ENCODE measurements around the gene ILDR2.

The ILDR2 gene

GRCh38 chr1:166999500-167000055 lies 24.2 kb upstream of the ILDR2 start:
- Histone ChIP-seq H3K9ac (ENCODE audit: low read depth, low read length, poor library complexity, severe bottlenecking) (no peak overlapping the region), H3K9me3 (ENCODE audit: insufficient read depth, low read depth, low read length) (no peaks in the 10 kb centered on the region; the same call in 1 of the 2 replicates), H2AFZ (ENCODE audit: low read length) (no peak overlapping the region), H3K36me3 (ENCODE audit: insufficient read depth, low read length) (no peaks in the 10 kb centered on the region), H3F3A (ENCODE audit: low read depth) (no peaks in the 10 kb centered on the region), H4K20me1 (ENCODE audit: insufficient read depth, low read length, poor library complexity, severe bottlenecking) (no peaks in the 10 kb centered on the region), H3K9me2 (replicated peaks; ENCODE audit: low read depth, low read length) (no peaks in the 10 kb centered on the region), H3K79me2 (ENCODE audit: insufficient read depth, low read length) (no peaks in the 10 kb centered on the region), H3K4me2 (ENCODE audit: low read depth, low read length, poor library complexity, severe bottlenecking) (no peak overlapping the region), H3K27me3 (ENCODE audit: insufficient read depth, low read length, poor library complexity, severe bottlenecking) (no peaks in the 10 kb centered on the region), H3K4me3 (ENCODE audit: low read length, poor library complexity, severe bottlenecking) (no peak overlapping the region), H3K4me1 (ENCODE audit: insufficient read depth, low read length, poor library complexity, severe bottlenecking) (no peaks in the 10 kb centered on the region)
- TF ChIP-seq CTCF (conservative IDR thresholded peaks at IDR 0.05; ENCODE audit: low read length), result no peak
- TF ChIP-seq EZH2phosphoT487 (IDR thresholded peaks at IDR 0.05; ENCODE audit: borderline replicate concordance), result no peak

GRCh38 chr1:166999075-166999474 lies 23.7 kb upstream of the ILDR2 start:
- Histone ChIP-seq H3K79me2 (ENCODE audit: insufficient read depth, low read length) (no peaks in the 10 kb centered on the region), H3K4me3 (ENCODE audit: low read length, poor library complexity, severe bottlenecking) (no peak overlapping the region), H3K9me3 (ENCODE audit: insufficient read depth, low read depth, low read length) (no peaks in the 10 kb centered on the region; the same call in 1 of the 2 replicates), H3K27me3 (ENCODE audit: insufficient read depth, low read length, poor library complexity, severe bottlenecking) (no peaks in the 10 kb centered on the region), H3F3A (ENCODE audit: low read depth) (no peaks in the 10 kb centered on the region), H4K20me1 (ENCODE audit: insufficient read depth, low read length, poor library complexity, severe bottlenecking) (no peaks in the 10 kb centered on the region), H3K9ac (ENCODE audit: low read depth, low read length, poor library complexity, severe bottlenecking) (no peak overlapping the region), H3K4me1 (ENCODE audit: insufficient read depth, low read length, poor library complexity, severe bottlenecking) (no peaks in the 10 kb centered on the region), H3K9me2 (replicated peaks; ENCODE audit: low read depth, low read length) (no peaks in the 10 kb centered on the region), H3K36me3 (ENCODE audit: insufficient read depth, low read length) (no peaks in the 10 kb centered on the region), H2AFZ (ENCODE audit: low read length) (no peak overlapping the region), H3K4me2 (ENCODE audit: low read depth, low read length, poor library complexity, severe bottlenecking) (no peak overlapping the region)
- no peak for TF ChIP-seq EZH2phosphoT487 (IDR thresholded peaks at IDR 0.05; ENCODE audit: borderline replicate concordance)

- TF ChIP-seq CTCF (conservative IDR thresholded peaks at IDR 0.05; ENCODE audit: low read length) (no peak), EZH2phosphoT487 (IDR thresholded peaks at IDR 0.05; ENCODE audit: borderline replicate concordance) (no peak)
- H2AFZ ChIP-seq (ENCODE audit: low read length), result no peak within 1 kb of the TSS
- no peak within 1 kb of the TSS for H3K9ac ChIP-seq (ENCODE audit: low read depth, low read length, poor library complexity, severe bottlenecking)
- H3K79me2 ChIP-seq (ENCODE audit: insufficient read depth, low read length), result no peaks in the 10 kb centered on the region
- H4K20me1 ChIP-seq (ENCODE audit: insufficient read depth, low read length, poor library complexity, severe bottlenecking), result no peaks in the 10 kb centered on the region
- H3K4me2 ChIP-seq (ENCODE audit: low read depth, low read length, poor library complexity, severe bottlenecking), result no peak within 1 kb of the TSS
- H3F3A ChIP-seq (ENCODE audit: low read depth), result no peaks in the 10 kb centered on the region
- no peaks in the 10 kb centered on the region for H3K9me3 ChIP-seq (ENCODE audit: insufficient read depth, low read depth, low read length)
- no peaks in the 10 kb centered on the region for H3K36me3 ChIP-seq (ENCODE audit: insufficient read depth, low read length)
- no peak within 1 kb of the TSS for H3K4me3 ChIP-seq (ENCODE audit: low read length, poor library complexity, severe bottlenecking)
- no peaks in the 10 kb centered on the region for H3K9me2 ChIP-seq (replicated peaks; ENCODE audit: low read depth, low read length)
- H3K27me3 ChIP-seq (ENCODE audit: insufficient read depth, low read length, poor library complexity, severe bottlenecking), result no peaks in the 10 kb centered on the region
- no peaks in the 10 kb centered on the region for H3K4me1 ChIP-seq (ENCODE audit: insufficient read depth, low read length, poor library complexity, severe bottlenecking)
Observed at GRCh38 chr1:166988974-166989515, 13.7 kb upstream of the ILDR2 start, which contains the start of gene MAEL. MAEL (plus strand) TSS chr1:166989280; CDS start chr1:166989353, 73 bp downstream.

DNA sequence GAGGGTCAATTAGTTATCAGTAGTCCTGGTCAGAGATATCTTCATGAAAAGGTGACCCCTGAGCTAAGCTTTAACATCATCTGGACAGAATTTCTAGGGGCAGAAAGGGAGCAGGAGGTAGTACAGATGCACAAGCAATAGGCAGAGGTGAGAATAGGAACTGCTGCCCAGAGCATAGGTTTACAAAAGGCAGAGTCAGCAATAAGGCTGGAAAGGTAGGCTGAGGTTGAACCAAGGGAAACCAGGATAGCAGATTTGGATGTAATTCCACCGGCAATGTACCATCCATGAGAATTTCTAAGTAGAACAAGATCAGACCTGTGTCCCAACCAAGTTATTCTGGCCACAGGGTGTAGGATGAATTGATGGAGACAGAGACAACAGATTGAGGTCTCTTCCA lies 6.2 kb upstream of the ILDR2 start:
- Histone ChIP-seq H3K9ac (ENCODE audit: low read depth, low read length, poor library complexity, severe bottlenecking) (no peak overlapping the region), H3K36me3 (ENCODE audit: insufficient read depth, low read length) (no peaks in the 10 kb centered on the region), H3F3A (ENCODE audit: low read depth) (no peaks in the 10 kb centered on the region), H3K79me2 (ENCODE audit: insufficient read depth, low read length) (no peaks in the 10 kb centered on the region), H3K9me3 (ENCODE audit: insufficient read depth, low read depth, low read length) (no peaks in the 10 kb centered on the region), H3K4me1 (ENCODE audit: insufficient read depth, low read length, poor library complexity, severe bottlenecking) (no peaks in the 10 kb centered on the region), H2AFZ (ENCODE audit: low read length) (no peak overlapping the region), H3K27me3 (ENCODE audit: insufficient read depth, low read length, poor library complexity, severe bottlenecking) (no peaks in the 10 kb centered on the region), H4K20me1 (ENCODE audit: insufficient read depth, low read length, poor library complexity, severe bottlenecking) (no peaks in the 10 kb centered on the region), H3K4me2 (ENCODE audit: low read depth, low read length, poor library complexity, severe bottlenecking) (no peak overlapping the region), H3K4me3 (ENCODE audit: low read length, poor library complexity, severe bottlenecking) (no peak overlapping the region), H3K9me2 (replicated peaks; ENCODE audit: low read depth, low read length) (no peaks in the 10 kb centered on the region)
- TF ChIP-seq EZH2phosphoT487 (IDR thresholded peaks at IDR 0.05; ENCODE audit: borderline replicate concordance) (no peak), CTCF (conservative IDR thresholded peaks at IDR 0.05; ENCODE audit: low read length) (no peak)
